HepG2 (cell line): ENCODE data around the gene FDPS. TPM values are rescaled to one million over a fixed set of nuclear protein-coding genes. Genes with fewer than 3 reads are reported as not detected.
A peak's percentile ranks its signal among the peaks of the same experiment; 100 is the strongest.

ENCODE experiments used
- ATM ChIP-seq: fragments of 450-650 bp; IDR thresholded peaks from 2 replicates; pipeline ENCODE4 v1.7.1; 2017; ENCODE audit warnings: mild to moderate bottlenecking, borderline replicate concordance
- BRF2 ChIP-seq: sonication (generic); formaldehyde crosslinking; IDR thresholded peaks from 2 replicates; pipeline ENCODE4 v1.8.1; 2022; ENCODE audit warnings: mild to moderate bottlenecking, missing genetic modification reagents
- E2F5 ChIP-seq: sonication (generic); formaldehyde crosslinking; conservative IDR thresholded peaks from 2 replicates; pipeline ENCODE4 v1.4.0; 2020; ENCODE audit warnings: missing genetic modification reagents
- ELF1 ChIP-seq: sonication (generic); formaldehyde crosslinking; IDR thresholded peaks from 2 replicates; pipeline ENCODE4 v1.4.0; 2020; ENCODE audit warnings: missing genetic modification reagents
- HDAC1 ChIP-seq: sonication (generic); formaldehyde crosslinking; IDR thresholded peaks from 2 replicates; pipeline ENCODE4 v1.5.1; 2020; ENCODE audit warnings: mild to moderate bottlenecking, missing genetic modification reagents
- MATR3 ChIP-seq: sonication (generic); formaldehyde crosslinking; IDR thresholded peaks from 2 replicates; pipeline ENCODE4 v1.4.0; 2020; ENCODE audit warnings: missing genetic modification reagents
- MXD4 ChIP-seq: IDR thresholded peaks from 2 replicates; pipeline ENCODE4 v1.6.1; 2016; ENCODE audit warnings: mild to moderate bottlenecking, missing biosample characterization, missing genetic modification reagents
- PHF8 ChIP-seq: sonication (generic); formaldehyde crosslinking; IDR thresholded peaks from 2 replicates; pipeline ENCODE4 v1.5.0; 2020; ENCODE audit warnings: missing genetic modification reagents
- TBX2 ChIP-seq: sonication (generic); formaldehyde crosslinking; IDR thresholded peaks from 2 replicates; pipeline ENCODE4 v1.5.0; 2020; ENCODE audit warnings: missing genetic modification reagents, mild to moderate bottlenecking, borderline replicate concordance
- TFE3 ChIP-seq: IDR thresholded peaks from 2 replicates; pipeline ENCODE4 v1.6.1; 2016
- ZMYM3 ChIP-seq: sonication (generic); formaldehyde crosslinking; IDR thresholded peaks from 2 replicates; pipeline ENCODE4 v1.5.1; 2020; ENCODE audit warnings: mild to moderate bottlenecking, missing genetic modification reagents
- ZNF10 ChIP-seq: sonication (generic); formaldehyde crosslinking; IDR thresholded peaks from 2 replicates; pipeline ENCODE4 v1.4.0; 2020; ENCODE audit warnings: mild to moderate bottlenecking, low read depth, missing genetic modification reagents, borderline replicate concordance
- ZNF138 ChIP-seq: sonication (generic); formaldehyde crosslinking; IDR thresholded peaks from 2 replicates; pipeline ENCODE4 v1.5.0; 2020; ENCODE audit warnings: mild to moderate bottlenecking, low read depth, missing genetic modification reagents
- ZNF749 ChIP-seq: sonication (generic); formaldehyde crosslinking; IDR thresholded peaks from 2 replicates; pipeline ENCODE4 v1.8.0; 2022; ENCODE audit warnings: mild to moderate bottlenecking, missing genetic modification reagents, moderate library complexity, borderline replicate concordance
- polyA plus RNA-seq, 8 experiments: library from polyadenylated mRNA; depleted of rRNA in 3 of 8; stranded (reverse) in 7 of 8; unstranded in 1 of 8; fragments of >200 nt; fragmentation: Illumina TruSeq in 4 of 8; extraction: Trizol in 4 of 8; gene quantifications; 2 replicates each; pipeline versions ENCODE4 v1.2.1 to v1.2.3, GENCODE V29; 2011 to 2016; ENCODE audit warnings: low read depth in 4 of 8, missing spikeins in 1 of 8, mixed read lengths in 1 of 8; ENCODE audit not compliant: insufficient read depth in 1 of 8
- total RNA-seq, 5 experiments: library from RNA; depleted of rRNA; stranded (reverse); fragments of >200 nt; fragmentation: Illumina TruSeq; extraction: Trizol; gene quantifications; 2 replicates each; pipeline ENCODE4 v1.2.3, GENCODE V29; 2016; ENCODE audit warnings: low read depth in 1 of 5
- TF ChIP-seq, protein P1 (sequence below): sonication (generic); formaldehyde crosslinking; IDR thresholded peaks from 2 replicates; pipeline ENCODE4 v1.5.1; 2020; ENCODE audit warnings: missing genetic modification reagents, mild to moderate bottlenecking, borderline replicate concordance
- TF ChIP-seq, protein P2 (sequence below): sonication (generic); formaldehyde crosslinking; IDR thresholded peaks from 2 replicates; pipeline ENCODE4 v1.8.1; 2023; ENCODE audit warnings: mild to moderate bottlenecking, missing genetic modification reagents
- TF ChIP-seq, protein P3 (sequence below): sonication (generic); formaldehyde crosslinking; IDR thresholded peaks from 2 replicates; pipeline ENCODE4 v1.5.0; 2020; ENCODE audit warnings: missing genetic modification reagents

The FDPS gene
- total and polyA plus RNA-seq, 2 of the 13 experiments (the other 11 are each of a cell fraction or from before 2014, with no cell fraction given): 264 to 519 TPM

DNA sequence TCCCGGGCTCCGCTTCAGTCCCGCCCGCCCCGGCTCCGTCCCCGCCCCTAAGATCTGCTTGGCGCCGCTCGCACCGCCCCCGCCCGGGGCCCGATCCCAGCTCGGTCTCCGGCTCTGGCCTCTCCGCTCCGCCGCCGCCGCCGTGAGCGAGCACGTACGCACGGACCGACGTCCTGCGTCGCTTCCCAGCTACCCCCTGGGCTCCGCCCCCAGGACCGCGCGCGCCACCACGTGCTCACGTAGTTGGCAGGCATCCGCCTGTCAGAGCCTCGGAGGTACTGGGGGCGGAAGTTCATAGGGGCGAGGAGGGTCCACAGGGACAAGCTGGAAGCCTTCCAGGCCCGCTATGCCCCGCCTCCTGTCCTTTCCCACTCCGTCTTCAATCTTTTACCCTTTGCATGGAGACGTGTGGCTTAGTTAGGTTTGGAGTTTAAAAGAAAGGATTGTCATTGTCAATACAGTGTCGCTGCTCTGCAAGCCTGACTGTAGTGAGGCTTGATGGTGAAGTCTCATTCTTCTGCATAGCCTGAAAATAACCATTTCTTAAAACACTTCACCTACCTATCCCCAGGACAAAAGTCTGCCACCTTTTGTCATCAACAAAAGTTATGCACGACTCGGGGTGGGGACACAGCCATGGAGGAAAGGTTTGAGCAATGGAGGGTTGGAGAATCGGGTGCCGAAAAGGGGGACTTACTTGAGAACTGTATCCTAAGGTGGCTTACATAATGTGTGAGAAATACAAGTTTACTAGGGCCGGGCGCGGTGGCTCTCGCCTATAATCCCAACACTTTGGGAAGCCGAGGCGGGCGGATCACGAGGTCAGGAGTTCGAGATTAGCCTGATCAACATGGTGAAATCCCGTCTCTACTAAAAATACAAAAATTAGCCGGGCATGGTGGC, 35.1 kb upstream of the FDPS start, which contains the start of gene CLK2 (continued):
- TF ChIP-seq, protein P1, sequence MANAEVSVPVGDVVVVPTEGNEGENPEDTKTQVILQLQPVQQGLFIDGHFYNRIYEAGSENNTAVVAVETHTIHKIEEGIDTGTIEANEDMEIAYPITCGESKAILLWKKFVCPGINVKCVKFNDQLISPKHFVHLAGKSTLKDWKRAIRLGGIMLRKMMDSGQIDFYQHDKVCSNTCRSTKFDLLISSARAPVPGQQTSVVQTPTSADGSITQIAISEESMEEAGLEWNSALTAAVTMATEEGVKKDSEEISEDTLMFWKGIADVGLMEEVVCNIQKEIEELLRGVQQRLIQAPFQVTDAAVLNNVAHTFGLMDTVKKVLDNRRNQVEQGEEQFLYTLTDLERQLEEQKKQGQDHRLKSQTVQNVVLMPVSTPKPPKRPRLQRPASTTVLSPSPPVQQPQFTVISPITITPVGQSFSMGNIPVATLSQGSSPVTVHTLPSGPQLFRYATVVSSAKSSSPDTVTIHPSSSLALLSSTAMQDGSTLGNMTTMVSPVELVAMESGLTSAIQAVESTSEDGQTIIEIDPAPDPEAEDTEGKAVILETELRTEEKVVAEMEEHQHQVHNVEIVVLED (CRISPR knock-in tag): peak; percentile 100
- TF ChIP-seq ZNF138 (CRISPR knock-in tag): no peak
- TF ChIP-seq ZNF749 (CRISPR knock-in tag): no peak
- TF ChIP-seq, protein P2, sequence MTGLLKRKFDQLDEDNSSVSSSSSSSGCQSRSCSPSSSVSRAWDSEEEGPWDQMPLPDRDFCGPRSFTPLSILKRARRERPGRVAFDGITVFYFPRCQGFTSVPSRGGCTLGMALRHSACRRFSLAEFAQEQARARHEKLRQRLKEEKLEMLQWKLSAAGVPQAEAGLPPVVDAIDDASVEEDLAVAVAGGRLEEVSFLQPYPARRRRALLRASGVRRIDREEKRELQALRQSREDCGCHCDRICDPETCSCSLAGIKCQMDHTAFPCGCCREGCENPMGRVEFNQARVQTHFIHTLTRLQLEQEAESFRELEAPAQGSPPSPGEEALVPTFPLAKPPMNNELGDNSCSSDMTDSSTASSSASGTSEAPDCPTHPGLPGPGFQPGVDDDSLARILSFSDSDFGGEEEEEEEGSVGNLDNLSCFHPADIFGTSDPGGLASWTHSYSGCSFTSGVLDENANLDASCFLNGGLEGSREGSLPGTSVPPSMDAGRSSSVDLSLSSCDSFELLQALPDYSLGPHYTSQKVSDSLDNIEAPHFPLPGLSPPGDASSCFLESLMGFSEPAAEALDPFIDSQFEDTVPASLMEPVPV: peak; percentile 81
- no peak for TF ChIP-seq E2F5 (CRISPR knock-in tag)
- no peak for TF ChIP-seq ZMYM3 (CRISPR knock-in tag)
- no peak for TF ChIP-seq ZNF10 (CRISPR knock-in tag)
- peak; percentile 86 for TF ChIP-seq ELF1 (CRISPR knock-in tag)
- TF ChIP-seq TFE3 (CRISPR knock-in tag): peak; percentile 78; the same call in 1 of the 2 replicates
- TF ChIP-seq MATR3 (CRISPR knock-in tag): no peak
- peak; percentile 86 for TF ChIP-seq MXD4
- peak; percentile 69 for TF ChIP-seq TBX2
- no peak for TF ChIP-seq ATM
- TF ChIP-seq HDAC1 (CRISPR knock-in tag): peak; percentile 96
- TF ChIP-seq BRF2 (CRISPR knock-in tag): 0 out of 2 replicates have a peak, but pooled peaks have one; percentile 36
- peak; percentile 72 for TF ChIP-seq PHF8 (CRISPR knock-in tag)
- TF ChIP-seq, protein P3, sequence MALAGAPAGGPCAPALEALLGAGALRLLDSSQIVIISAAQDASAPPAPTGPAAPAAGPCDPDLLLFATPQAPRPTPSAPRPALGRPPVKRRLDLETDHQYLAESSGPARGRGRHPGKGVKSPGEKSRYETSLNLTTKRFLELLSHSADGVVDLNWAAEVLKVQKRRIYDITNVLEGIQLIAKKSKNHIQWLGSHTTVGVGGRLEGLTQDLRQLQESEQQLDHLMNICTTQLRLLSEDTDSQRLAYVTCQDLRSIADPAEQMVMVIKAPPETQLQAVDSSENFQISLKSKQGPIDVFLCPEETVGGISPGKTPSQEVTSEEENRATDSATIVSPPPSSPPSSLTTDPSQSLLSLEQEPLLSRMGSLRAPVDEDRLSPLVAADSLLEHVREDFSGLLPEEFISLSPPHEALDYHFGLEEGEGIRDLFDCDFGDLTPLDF (CRISPR knock-in tag): 0 out of 2 replicates have a peak, but pooled peaks have one; percentile 36
